SK-N-SH (cell line): Measurements from ENCODE around the gene VAV1. TPM values are rescaled to one million over a fixed set of nuclear protein-coding genes. Genes with fewer than 3 reads are reported as not detected.

ENCODE experiments used
- CTCF ChIA-PET: fragments of 300-600, 350-600 bp; formaldehyde crosslinking; extraction: SDS; loops from one replicate; lab custom pipeline; 2021; lab: Yijun Ruan, JAX
- POLR2A ChIA-PET: fragments of 350-600 bp; sonication (Branson Sonifier 250); formaldehyde crosslinking; extraction: SDS; loops from one replicate; lab custom pipeline; 2020; ENCODE audit warnings: antibody characterized with exemption, inconsistent platforms; lab: Yijun Ruan, JAX
- DNase-seq: peaks from one replicate; pipeline ENCODE4 v3.0.0; 2012
- H2AFZ ChIP-seq: fragments of 200-600 bp; sonication (generic); 2 replicates; pipeline ENCODE4 v1.8.1; 2016; ENCODE audit warnings: antibody characterized with exemption, mild to moderate bottlenecking, low read depth
- H3F3A ChIP-seq: fragments of 200-600 bp; sonication (generic); replicated peaks from 2 replicates; pipeline ENCODE3; 2016; ENCODE audit warnings: antibody characterized with exemption, mild to moderate bottlenecking; ENCODE audit not compliant: insufficient read depth
- H3K27ac ChIP-seq, 2 experiments: fragments of 200-500 bp in 1 of 2; fragments of 200-600 bp in 1 of 2; sonication (Bioruptor generic) in 1 of 2; sonication (generic), shearing (Covaris generic) in 1 of 2; 2 replicates each; pipeline versions ENCODE4 v1.5.1 to v1.6.1; 2014 to 2016; ENCODE audit warnings: low read depth in 2 of 2, inconsistent platforms in 1 of 2, low read length in 1 of 2, mild to moderate bottlenecking in 1 of 2, mixed read lengths in 1 of 2
- H3K27me3 ChIP-seq: fragments of 200-600 bp; sonication (generic), shearing (Covaris generic); 2 replicates; pipeline ENCODE4 v1.6.1; 2016; ENCODE audit warnings: mixed run types; ENCODE audit not compliant: insufficient read depth
- H3K36me3 ChIP-seq, 2 experiments: fragments of 200-500 bp in 1 of 2; fragments of 200-600 bp in 1 of 2; sonication (Bioruptor generic) in 1 of 2; sonication (generic) in 1 of 2; replicated peaks in 1 of 2; 2 replicates each; pipeline versions ENCODE3 to v1.5.1; 2014 to 2016; ENCODE audit warnings: low read length in 1 of 2, mild to moderate bottlenecking in 1 of 2; ENCODE audit not compliant: insufficient read depth in 2 of 2, control insufficient read depth in 1 of 2
- H3K4me1 ChIP-seq, 2 experiments: fragments of 200-500 bp in 1 of 2; fragments of 200-600 bp in 1 of 2; sonication (Bioruptor generic) in 1 of 2; sonication (generic), shearing (Covaris generic) in 1 of 2; 2 replicates each; pipeline versions ENCODE4 v1.5.1 to v1.6.1; 2014 to 2016; ENCODE audit warnings: low read depth in 1 of 2, low read length in 1 of 2, mixed run types in 1 of 2; ENCODE audit not compliant: insufficient read depth in 2 of 2, control insufficient read depth in 1 of 2
- H3K4me2 ChIP-seq: fragments of 200-600 bp; sonication (generic), shearing (Covaris generic); 2 replicates; pipeline ENCODE4 v1.6.1; 2017; ENCODE audit warnings: mixed run types
- H3K4me3 ChIP-seq, 2 experiments: fragments of 200-500 bp in 1 of 2; fragments of 200-600 bp in 1 of 2; sonication (Bioruptor generic) in 1 of 2; sonication (generic), shearing (Covaris generic) in 1 of 2; 2 replicates each; pipeline versions ENCODE4 v1.5.1 to v1.8.1; 2014 to 2016; ENCODE audit warnings: low read depth in 2 of 2, inconsistent platforms in 1 of 2, low read length in 1 of 2, mild to moderate bottlenecking in 1 of 2, mixed read lengths in 1 of 2, moderate library complexity in 1 of 2
- H3K79me2 ChIP-seq: fragments of 200-600 bp; sonication (generic); 2 replicates; pipeline ENCODE4 v1.8.1; 2017; ENCODE audit warnings: mild to moderate bottlenecking; ENCODE audit not compliant: insufficient read depth
- H3K9ac ChIP-seq: fragments of 200-600 bp; sonication (generic); 2 replicates; pipeline ENCODE4 v1.6.1; 2017; ENCODE audit warnings: mixed run types
- H3K9me2 ChIP-seq: fragments of 200-600 bp; sonication (generic); 2 replicates; pipeline ENCODE4 v1.6.1; 2017; ENCODE audit warnings: mixed run types
- H3K9me3 ChIP-seq: fragments of 200-600 bp; sonication (generic); 2 replicates; pipeline ENCODE4 v1.6.1; 2017; ENCODE audit warnings: mixed run types, mild to moderate bottlenecking, moderate library complexity
- H4K20me1 ChIP-seq: fragments of 200-600 bp; sonication (generic); 2 replicates; pipeline ENCODE4 v1.6.1; 2017; ENCODE audit warnings: mild to moderate bottlenecking, mixed run types; ENCODE audit not compliant: insufficient read depth
- CHD2 ChIP-seq: fragments of 150-350 bp; IDR thresholded peaks from 2 replicates; pipeline ENCODE4 v1.6.1; 2018; ENCODE audit warnings: low read length; ENCODE audit not compliant: partially characterized antibody
- ELF1 ChIP-seq: IDR thresholded peaks from 2 replicates; pipeline ENCODE4 v1.4.0; 2012
- EP300 ChIP-seq, 2 experiments: IDR thresholded peaks; 2 replicates each; pipeline versions ENCODE4 v1.4.0 to v1.6.1; 2012; ENCODE audit warnings: borderline replicate concordance in 1 of 2, low read depth in 1 of 2, low read length in 1 of 2
- EZH2phosphoT487 ChIP-seq: fragments of 200-600 bp; sonication (generic); IDR thresholded peaks from 2 replicates; pipeline ENCODE4 v1.6.1; 2017; ENCODE audit warnings: low read depth, mixed run types, mild to moderate bottlenecking, antibody characterized with exemption, moderate library complexity, borderline replicate concordance
- FOSL2 ChIP-seq: IDR thresholded peaks from 2 replicates; pipeline ENCODE4 v1.4.0; 2012; ENCODE audit warnings: low read depth, mild to moderate bottlenecking, moderate library complexity, borderline replicate concordance
- FOXJ3 ChIP-seq: sonication (generic); formaldehyde crosslinking; IDR thresholded peaks from 2 replicates; pipeline ENCODE4 v1.5.1; 2020; ENCODE audit warnings: mild to moderate bottlenecking, missing genetic modification reagents
- FOXM1 ChIP-seq: IDR thresholded peaks from 2 replicates; pipeline ENCODE4 v1.4.0; 2012; ENCODE audit warnings: low read depth, mild to moderate bottlenecking
- GABPA ChIP-seq: IDR thresholded peaks from 2 replicates; pipeline ENCODE4 v1.4.0; 2012; ENCODE audit warnings: low read depth, mild to moderate bottlenecking
- IRF3 ChIP-seq: fragments of 150-350 bp; IDR thresholded peaks from 2 replicates; pipeline ENCODE4 v1.6.1; 2016; ENCODE audit warnings: mild to moderate bottlenecking, low read depth, low read length
- MAX ChIP-seq: IDR thresholded peaks from 2 replicates; pipeline ENCODE4 v1.4.0; 2012; ENCODE audit warnings: low read depth
- MEF2A ChIP-seq: IDR thresholded peaks from 2 replicates; pipeline ENCODE4 v1.4.0; 2012; ENCODE audit warnings: low read depth, borderline replicate concordance
- NFIC ChIP-seq: IDR thresholded peaks from 2 replicates; pipeline ENCODE4 v1.4.0; 2012; ENCODE audit warnings: borderline replicate concordance
- NRF1 ChIP-seq: IDR thresholded peaks from 2 replicates; pipeline ENCODE4 v1.6.1; 2012; ENCODE audit warnings: low read depth, mild to moderate bottlenecking, low read length
- PBX3 ChIP-seq: IDR thresholded peaks from 2 replicates; pipeline ENCODE4; 2012
- RFX5 ChIP-seq: IDR thresholded peaks from 2 replicates; pipeline ENCODE4 v1.6.1; 2012; ENCODE audit warnings: mild to moderate bottlenecking, improper control_type of control experiment, low read length
- SIN3A ChIP-seq: IDR thresholded peaks from 2 replicates; pipeline ENCODE4 v1.6.1; 2012; ENCODE audit warnings: low read depth, mild to moderate bottlenecking, low read length, moderate library complexity, borderline replicate concordance
- SMC3 ChIP-seq: IDR thresholded peaks from 2 replicates; pipeline ENCODE4 v1.6.1; 2012; ENCODE audit warnings: low read depth, low read length, improper control_type of control experiment
- TEAD4 ChIP-seq: IDR thresholded peaks from 2 replicates; pipeline ENCODE4 v1.4.0; 2012; ENCODE audit warnings: mild to moderate bottlenecking, borderline replicate concordance; ENCODE audit not compliant: insufficient read depth
- WGBS: methylation state at CpG from one replicate; pipeline ENCODE4 v1.1.6; 2017; ENCODE audit warnings: low lambda C conversion rate; 5-methylcytosine and 5-hydroxymethylcytosine counted together
- polyA plus RNA-seq, 3 experiments: library from polyadenylated mRNA; depleted of rRNA; stranded (reverse); fragments of >200 nt; gene quantifications; 2 replicates each; pipeline ENCODE4 v1.2.3, GENCODE V29; 2012
- TF ChIP-seq, protein P1 (sequence below): IDR thresholded peaks from 2 replicates; pipeline ENCODE4 v1.4.0; 2012; ENCODE audit warnings: low read depth, borderline replicate concordance
- TF ChIP-seq, protein P2 (sequence below): IDR thresholded peaks from 2 replicates; pipeline ENCODE4 v1.6.1; 2012; ENCODE audit warnings: mild to moderate bottlenecking, low read depth, low read length, moderate library complexity

The VAV1 gene
- polyA plus RNA-seq, 1 of the 3 experiments (the other 2 are of a cell fraction) = 0.02 TPM

DNA sequence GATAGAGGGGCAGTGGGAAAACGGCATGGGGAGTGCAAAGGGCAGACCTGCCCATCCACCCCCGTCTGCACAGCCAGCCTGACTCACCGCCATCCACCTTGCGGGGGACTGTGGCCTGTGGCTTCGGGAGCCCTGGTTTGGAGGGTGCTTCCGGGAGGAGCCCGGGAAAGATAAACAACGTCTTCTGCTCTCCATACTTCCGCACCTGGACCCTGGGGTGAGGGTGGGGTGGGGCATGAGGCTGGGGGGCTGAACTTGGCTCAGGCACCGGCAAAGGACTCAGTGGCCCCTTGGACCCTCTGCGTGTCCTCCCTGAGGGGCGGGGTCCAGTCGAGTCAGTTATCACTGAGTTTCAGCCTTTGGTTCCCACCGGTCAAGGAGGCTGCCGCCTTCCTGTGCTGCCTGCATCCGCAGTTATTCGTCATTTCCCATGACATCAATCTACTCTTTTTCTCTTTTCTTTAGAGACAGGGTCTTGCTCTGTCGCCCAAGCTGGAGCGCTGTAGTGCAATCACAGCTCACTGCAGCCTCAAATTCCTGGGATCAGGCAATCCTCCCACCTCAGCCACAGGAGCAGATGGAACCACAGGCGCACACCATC, 38.3 kb upstream of the VAV1 start:
- H3K9me2 ChIP-seq = no peaks in the 10 kb centered on the region
- no peaks in the 10 kb centered on the region for H4K20me1 ChIP-seq
- no peak overlapping the region for H3K9ac ChIP-seq
- no peaks in the 10 kb centered on the region for H3K9me3 ChIP-seq
- peaks cover 0 to 5% of the 10 kb centered on the region in 2 experiments for H3K36me3 ChIP-seq
- peaks cover 21% of the 10 kb centered on the region for H3F3A ChIP-seq
- no peak overlapping the region for H3K4me3 ChIP-seq
- peaks cover 21 to 22% of the 10 kb centered on the region in 2 experiments; a peak in 3 of 4 replicates for H3K4me1 ChIP-seq
- TF ChIP-seq, protein P1, sequence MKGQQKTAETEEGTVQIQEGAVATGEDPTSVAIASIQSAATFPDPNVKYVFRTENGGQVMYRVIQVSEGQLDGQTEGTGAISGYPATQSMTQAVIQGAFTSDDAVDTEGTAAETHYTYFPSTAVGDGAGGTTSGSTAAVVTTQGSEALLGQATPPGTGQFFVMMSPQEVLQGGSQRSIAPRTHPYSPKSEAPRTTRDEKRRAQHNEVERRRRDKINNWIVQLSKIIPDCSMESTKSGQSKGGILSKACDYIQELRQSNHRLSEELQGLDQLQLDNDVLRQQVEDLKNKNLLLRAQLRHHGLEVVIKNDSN = no peak
- TF ChIP-seq RFX5 = no peak
- no peak for TF ChIP-seq MAX
- TF ChIP-seq GABPA = no peak
- TF ChIP-seq FOXJ3 (CRISPR knock-in tag) = no peak
- TF ChIP-seq CHD2 = no peak
- TF ChIP-seq PBX3 = no peak
- TF ChIP-seq SMC3 = no peak
- TF ChIP-seq TEAD4 = no peak
- TF ChIP-seq, protein P2, sequence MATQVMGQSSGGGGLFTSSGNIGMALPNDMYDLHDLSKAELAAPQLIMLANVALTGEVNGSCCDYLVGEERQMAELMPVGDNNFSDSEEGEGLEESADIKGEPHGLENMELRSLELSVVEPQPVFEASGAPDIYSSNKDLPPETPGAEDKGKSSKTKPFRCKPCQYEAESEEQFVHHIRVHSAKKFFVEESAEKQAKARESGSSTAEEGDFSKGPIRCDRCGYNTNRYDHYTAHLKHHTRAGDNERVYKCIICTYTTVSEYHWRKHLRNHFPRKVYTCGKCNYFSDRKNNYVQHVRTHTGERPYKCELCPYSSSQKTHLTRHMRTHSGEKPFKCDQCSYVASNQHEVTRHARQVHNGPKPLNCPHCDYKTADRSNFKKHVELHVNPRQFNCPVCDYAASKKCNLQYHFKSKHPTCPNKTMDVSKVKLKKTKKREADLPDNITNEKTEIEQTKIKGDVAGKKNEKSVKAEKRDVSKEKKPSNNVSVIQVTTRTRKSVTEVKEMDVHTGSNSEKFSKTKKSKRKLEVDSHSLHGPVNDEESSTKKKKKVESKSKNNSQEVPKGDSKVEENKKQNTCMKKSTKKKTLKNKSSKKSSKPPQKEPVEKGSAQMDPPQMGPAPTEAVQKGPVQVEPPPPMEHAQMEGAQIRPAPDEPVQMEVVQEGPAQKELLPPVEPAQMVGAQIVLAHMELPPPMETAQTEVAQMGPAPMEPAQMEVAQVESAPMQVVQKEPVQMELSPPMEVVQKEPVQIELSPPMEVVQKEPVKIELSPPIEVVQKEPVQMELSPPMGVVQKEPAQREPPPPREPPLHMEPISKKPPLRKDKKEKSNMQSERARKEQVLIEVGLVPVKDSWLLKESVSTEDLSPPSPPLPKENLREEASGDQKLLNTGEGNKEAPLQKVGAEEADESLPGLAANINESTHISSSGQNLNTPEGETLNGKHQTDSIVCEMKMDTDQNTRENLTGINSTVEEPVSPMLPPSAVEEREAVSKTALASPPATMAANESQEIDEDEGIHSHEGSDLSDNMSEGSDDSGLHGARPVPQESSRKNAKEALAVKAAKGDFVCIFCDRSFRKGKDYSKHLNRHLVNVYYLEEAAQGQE = no peak
- no peak for TF ChIP-seq SIN3A
- TF ChIP-seq NFIC = no peak
- TF ChIP-seq ELF1 = no peak
- TF ChIP-seq EP300 (IDR thresholded peaks at IDR 0.05; ENCODE audit: borderline replicate concordance in 1 of 2, low read depth in 1 of 2, low read length in 1 of 2) = no peak
- no peak for TF ChIP-seq NRF1
- no peak for TF ChIP-seq MEF2A
- TF ChIP-seq FOXM1 = no peak
- TF ChIP-seq EZH2phosphoT487 = no peak
- no peak for TF ChIP-seq FOSL2
- TF ChIP-seq IRF3 = no peak
- H3K27me3 ChIP-seq = no peaks in the 10 kb centered on the region
- peak; percentile 8 for DNase-seq
- ChIA-PET CTCF (interaction anchor here (1.2 kb wide), 1 partner anchor 129 kb away, joined by 3 read pairs; no protein-coding TSS in a partner anchor), POLR2A (no interaction called here)
- peaks cover 11% of the 10 kb centered on the region for H3K79me2 ChIP-seq
- WGBS = 99% methylated on average over 14 of the region's 20 CpGs
- H2AFZ ChIP-seq = no peak overlapping the region
- H3K27ac ChIP-seq = no peak overlapping the region
- H3K4me2 ChIP-seq = no peak overlapping the region
